ENCODE data around the gene SHROOM4. TPM values are rescaled to one million over a fixed set of nuclear protein-coding genes. Genes with fewer than 3 reads are reported as not detected.

Gene SHROOM4
- total RNA-seq, 1 experiment from 2014 or later, result 7.1 TPM

DNA sequence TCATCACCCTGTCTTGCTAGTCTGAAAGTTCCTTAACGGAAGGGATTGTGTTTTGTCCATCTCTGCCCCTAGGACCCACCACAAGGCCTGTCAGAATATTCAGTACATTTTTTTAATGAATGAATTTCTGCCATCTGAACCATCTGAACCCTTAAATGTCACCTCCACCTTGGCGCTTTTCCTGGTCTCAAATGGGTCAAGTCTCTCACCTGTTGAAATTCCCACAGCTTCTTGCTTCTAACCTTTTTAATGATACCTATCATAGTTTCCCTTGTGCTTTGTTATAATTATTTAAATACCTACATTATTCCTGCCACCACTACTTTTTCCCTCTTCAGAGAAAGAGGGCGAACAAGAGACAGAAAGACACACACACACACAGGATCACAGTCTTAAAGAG lies 48.0 kb downstream of the SHROOM4 start (continued):
- no peak for TF ChIP-seq ETV6 (CRISPR knock-in tag; IDR thresholded peaks at IDR 0.05)
- TF ChIP-seq, protein P1, sequence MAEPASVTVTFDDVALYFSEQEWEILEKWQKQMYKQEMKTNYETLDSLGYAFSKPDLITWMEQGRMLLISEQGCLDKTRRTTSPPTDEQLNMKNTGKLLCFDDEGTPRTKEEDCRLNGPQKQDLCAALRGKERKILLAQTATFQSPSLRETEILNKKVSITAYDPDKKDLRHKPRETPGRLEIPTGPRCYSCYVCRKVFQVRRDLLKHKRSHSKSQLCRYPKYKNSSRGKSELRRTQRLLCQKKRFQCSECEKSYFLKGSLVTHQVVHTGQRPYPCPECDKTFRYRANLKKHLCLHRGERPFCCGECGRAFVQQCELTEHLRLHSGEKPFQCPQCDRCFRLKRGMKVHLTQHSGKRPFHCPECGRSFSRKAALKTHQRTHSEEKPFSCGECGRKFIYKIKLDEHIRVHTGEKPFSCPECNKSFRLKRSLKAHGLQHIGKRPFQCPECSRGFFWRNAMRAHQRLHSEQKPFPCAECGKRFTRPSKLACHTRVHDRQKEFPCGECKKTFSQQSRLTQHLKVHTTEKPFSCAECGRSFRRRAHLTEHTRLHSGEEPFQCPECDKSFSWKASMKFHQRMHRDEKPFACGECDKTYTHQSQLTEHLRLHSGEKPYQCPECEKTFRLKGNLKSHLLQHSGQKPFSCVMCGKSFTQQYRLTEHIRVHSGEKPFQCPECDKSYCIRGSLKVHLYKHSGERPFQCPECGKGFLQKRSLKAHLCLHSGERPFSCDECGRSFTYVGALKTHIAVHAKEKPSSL (CRISPR knock-in tag; conservative IDR thresholded peaks at IDR 0.05), result no peak
- TF ChIP-seq FOXJ3 (CRISPR knock-in tag; IDR thresholded peaks at IDR 0.05; ENCODE audit: borderline replicate concordance), result no peak

DNA sequence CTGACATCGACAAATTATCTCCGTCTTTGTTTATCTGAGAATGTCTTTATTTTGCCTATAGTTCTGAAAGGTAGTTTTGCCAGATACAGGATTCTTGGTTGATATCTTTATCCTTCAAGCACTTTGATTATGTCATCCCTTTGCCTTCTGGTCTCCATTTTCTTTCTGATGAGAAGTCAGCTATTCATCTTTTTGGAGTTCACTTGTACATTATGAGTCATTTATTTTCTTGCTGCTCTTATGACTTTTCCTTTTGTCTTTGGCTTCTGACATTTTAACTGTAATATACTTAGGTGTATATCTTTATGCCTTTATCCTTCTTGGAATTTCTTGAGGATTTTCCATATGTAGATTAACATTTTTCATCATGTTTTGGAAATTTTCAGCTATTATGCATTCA lies 51.4 kb downstream of the SHROOM4 start:
- TF ChIP-seq, protein P2, sequence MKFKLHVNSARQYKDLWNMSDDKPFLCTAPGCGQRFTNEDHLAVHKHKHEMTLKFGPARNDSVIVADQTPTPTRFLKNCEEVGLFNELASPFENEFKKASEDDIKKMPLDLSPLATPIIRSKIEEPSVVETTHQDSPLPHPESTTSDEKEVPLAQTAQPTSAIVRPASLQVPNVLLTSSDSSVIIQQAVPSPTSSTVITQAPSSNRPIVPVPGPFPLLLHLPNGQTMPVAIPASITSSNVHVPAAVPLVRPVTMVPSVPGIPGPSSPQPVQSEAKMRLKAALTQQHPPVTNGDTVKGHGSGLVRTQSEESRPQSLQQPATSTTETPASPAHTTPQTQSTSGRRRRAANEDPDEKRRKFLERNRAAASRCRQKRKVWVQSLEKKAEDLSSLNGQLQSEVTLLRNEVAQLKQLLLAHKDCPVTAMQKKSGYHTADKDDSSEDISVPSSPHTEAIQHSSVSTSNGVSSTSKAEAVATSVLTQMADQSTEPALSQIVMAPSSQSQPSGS (CRISPR knock-in tag; IDR thresholded peaks at IDR 0.05; ENCODE audit: borderline replicate concordance, low read depth), result no peak
- TF ChIP-seq HMGA2 (CRISPR knock-in tag; IDR thresholded peaks at IDR 0.05), result no peak
- TF ChIP-seq SP1 (CRISPR knock-in tag; conservative IDR thresholded peaks at IDR 0.05), result no peak
- no peak for TF ChIP-seq NFYB (CRISPR knock-in tag; conservative IDR thresholded peaks at IDR 0.05; ENCODE audit: low read depth)
- no peak for TF ChIP-seq GTF2I (CRISPR knock-in tag; conservative IDR thresholded peaks at IDR 0.05)
- TF ChIP-seq ZBTB21 (CRISPR knock-in tag; IDR thresholded peaks at IDR 0.05; ENCODE audit: borderline replicate concordance), result no peak
- no peak for TF ChIP-seq PRRX2 (CRISPR knock-in tag; IDR thresholded peaks at IDR 0.05)
- TF ChIP-seq IRF2 (CRISPR knock-in tag; IDR thresholded peaks at IDR 0.05; ENCODE audit: borderline replicate concordance, low read depth), result no peak
- TF ChIP-seq, protein P3, sequence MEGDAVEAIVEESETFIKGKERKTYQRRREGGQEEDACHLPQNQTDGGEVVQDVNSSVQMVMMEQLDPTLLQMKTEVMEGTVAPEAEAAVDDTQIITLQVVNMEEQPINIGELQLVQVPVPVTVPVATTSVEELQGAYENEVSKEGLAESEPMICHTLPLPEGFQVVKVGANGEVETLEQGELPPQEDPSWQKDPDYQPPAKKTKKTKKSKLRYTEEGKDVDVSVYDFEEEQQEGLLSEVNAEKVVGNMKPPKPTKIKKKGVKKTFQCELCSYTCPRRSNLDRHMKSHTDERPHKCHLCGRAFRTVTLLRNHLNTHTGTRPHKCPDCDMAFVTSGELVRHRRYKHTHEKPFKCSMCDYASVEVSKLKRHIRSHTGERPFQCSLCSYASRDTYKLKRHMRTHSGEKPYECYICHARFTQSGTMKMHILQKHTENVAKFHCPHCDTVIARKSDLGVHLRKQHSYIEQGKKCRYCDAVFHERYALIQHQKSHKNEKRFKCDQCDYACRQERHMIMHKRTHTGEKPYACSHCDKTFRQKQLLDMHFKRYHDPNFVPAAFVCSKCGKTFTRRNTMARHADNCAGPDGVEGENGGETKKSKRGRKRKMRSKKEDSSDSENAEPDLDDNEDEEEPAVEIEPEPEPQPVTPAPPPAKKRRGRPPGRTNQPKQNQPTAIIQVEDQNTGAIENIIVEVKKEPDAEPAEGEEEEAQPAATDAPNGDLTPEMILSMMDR (IDR thresholded peaks at IDR 0.05), result no peak
- TF ChIP-seq ZNF219 (CRISPR knock-in tag; IDR thresholded peaks at IDR 0.05; ENCODE audit: borderline replicate concordance), result no peak
- POLR2A ChIA-PET, result no interaction called here
- ATAC-seq, result no peak
- no peak overlapping the region for H3K4me3 Mint-ChIP-seq
- no peaks in the 10 kb centered on the region for H3K9me3 Mint-ChIP-seq
- no peaks in the 10 kb centered on the region for H3K36me3 Mint-ChIP-seq
- H3K27me3 Mint-ChIP-seq (ENCODE audit: low read depth), result no peaks in the 10 kb centered on the region
- no peak overlapping the region for H3K27ac Mint-ChIP-seq
- 0 out of 2 replicates have a peak, but pooled peaks cover 3% of the 10 kb centered on the region for H3K4me1 Mint-ChIP-seq
- no peak for DNase-seq (ENCODE audit: low spot score)
- CTCF ChIA-PET, result interaction anchor here (1.2 kb wide), 1 partner anchor 141 kb away, joined by 3 read pairs; no protein-coding TSS in a partner anchor

DNA sequence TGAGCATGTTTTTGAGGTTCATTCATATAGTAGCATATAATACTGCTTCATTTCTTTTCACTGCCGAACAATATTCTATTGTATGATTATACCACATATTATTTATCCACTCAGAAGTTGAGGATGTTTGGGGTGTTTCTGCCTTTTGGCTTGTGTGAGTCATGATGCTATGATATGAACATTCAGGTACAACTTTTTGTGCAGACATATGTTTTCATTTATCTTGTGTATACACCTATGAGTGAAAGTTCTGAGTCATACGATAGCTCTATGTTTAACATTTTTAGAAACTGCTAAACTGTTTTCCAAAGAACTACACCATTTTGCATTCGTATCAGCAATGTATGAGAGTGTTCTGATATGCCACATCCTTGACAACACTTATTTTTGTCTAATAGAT lies 57.7 kb downstream of the SHROOM4 start:
- Mint-ChIP-seq H3K27me3 (ENCODE audit: low read depth) (no peaks in the 10 kb centered on the region), H3K36me3 (no peaks in the 10 kb centered on the region), H3K4me1 (0 out of 2 replicates have a peak, but pooled peaks cover 3% of the 10 kb centered on the region), H3K4me3 (no peak overlapping the region), H3K27ac (no peak overlapping the region), H3K9me3 (no peaks in the 10 kb centered on the region)
- ChIA-PET POLR2A (no interaction called here), CTCF (interaction anchor here (1.3 kb wide), 1 partner anchor 147 kb away, joined by 3 read pairs; no protein-coding TSS in a partner anchor)
- DNase-seq (ENCODE audit: low spot score) (no peak), ATAC-seq (no peak)
- TF ChIP-seq SP1 (CRISPR knock-in tag; conservative IDR thresholded peaks at IDR 0.05) (no peak), ZNF671 (CRISPR knock-in tag; IDR thresholded peaks at IDR 0.05) (no peak), TP53 (CRISPR knock-in tag; IDR thresholded peaks at IDR 0.05) (no peak), ZNF263 (CRISPR knock-in tag; IDR thresholded peaks at IDR 0.05; ENCODE audit: low read depth) (no peak), GRHL2 (CRISPR knock-in tag; IDR thresholded peaks at IDR 0.05; ENCODE audit: insufficient replicate concordance, severe bottlenecking) (no peak), JAZF1 (CRISPR knock-in tag; IDR thresholded peaks at IDR 0.05) (no peak), HMGA2 (CRISPR knock-in tag; IDR thresholded peaks at IDR 0.05) (no peak), ZNF423 (CRISPR knock-in tag; IDR thresholded peaks at IDR 0.05) (no peak), ZNF396 (CRISPR knock-in tag; IDR thresholded peaks at IDR 0.05; ENCODE audit: borderline replicate concordance) (no peak), ETV6 (CRISPR knock-in tag; IDR thresholded peaks at IDR 0.05) (no peak)
- TF ChIP-seq, protein P4, sequence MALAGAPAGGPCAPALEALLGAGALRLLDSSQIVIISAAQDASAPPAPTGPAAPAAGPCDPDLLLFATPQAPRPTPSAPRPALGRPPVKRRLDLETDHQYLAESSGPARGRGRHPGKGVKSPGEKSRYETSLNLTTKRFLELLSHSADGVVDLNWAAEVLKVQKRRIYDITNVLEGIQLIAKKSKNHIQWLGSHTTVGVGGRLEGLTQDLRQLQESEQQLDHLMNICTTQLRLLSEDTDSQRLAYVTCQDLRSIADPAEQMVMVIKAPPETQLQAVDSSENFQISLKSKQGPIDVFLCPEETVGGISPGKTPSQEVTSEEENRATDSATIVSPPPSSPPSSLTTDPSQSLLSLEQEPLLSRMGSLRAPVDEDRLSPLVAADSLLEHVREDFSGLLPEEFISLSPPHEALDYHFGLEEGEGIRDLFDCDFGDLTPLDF (CRISPR knock-in tag; IDR thresholded peaks at IDR 0.05), result no peak
- TF ChIP-seq, protein P1 (CRISPR knock-in tag; conservative IDR thresholded peaks at IDR 0.05), result no peak
- TF ChIP-seq, protein P5, sequence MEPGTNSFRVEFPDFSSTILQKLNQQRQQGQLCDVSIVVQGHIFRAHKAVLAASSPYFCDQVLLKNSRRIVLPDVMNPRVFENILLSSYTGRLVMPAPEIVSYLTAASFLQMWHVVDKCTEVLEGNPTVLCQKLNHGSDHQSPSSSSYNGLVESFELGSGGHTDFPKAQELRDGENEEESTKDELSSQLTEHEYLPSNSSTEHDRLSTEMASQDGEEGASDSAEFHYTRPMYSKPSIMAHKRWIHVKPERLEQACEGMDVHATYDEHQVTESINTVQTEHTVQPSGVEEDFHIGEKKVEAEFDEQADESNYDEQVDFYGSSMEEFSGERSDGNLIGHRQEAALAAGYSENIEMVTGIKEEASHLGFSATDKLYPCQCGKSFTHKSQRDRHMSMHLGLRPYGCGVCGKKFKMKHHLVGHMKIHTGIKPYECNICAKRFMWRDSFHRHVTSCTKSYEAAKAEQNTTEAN (CRISPR knock-in tag; IDR thresholded peaks at IDR 0.05), result no peak
- TF ChIP-seq, protein P6, sequence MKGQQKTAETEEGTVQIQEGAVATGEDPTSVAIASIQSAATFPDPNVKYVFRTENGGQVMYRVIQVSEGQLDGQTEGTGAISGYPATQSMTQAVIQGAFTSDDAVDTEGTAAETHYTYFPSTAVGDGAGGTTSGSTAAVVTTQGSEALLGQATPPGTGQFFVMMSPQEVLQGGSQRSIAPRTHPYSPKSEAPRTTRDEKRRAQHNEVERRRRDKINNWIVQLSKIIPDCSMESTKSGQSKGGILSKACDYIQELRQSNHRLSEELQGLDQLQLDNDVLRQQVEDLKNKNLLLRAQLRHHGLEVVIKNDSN (CRISPR knock-in tag; IDR thresholded peaks at IDR 0.05), result no peak

Measured in WTC11 (cell line).